Common myeloid progenitor, CD34-positive (primary cell): ENCODE results near the gene ERLEC1. TPM values are rescaled to one million over a fixed set of nuclear protein-coding genes. Genes with fewer than 3 reads are reported as not detected.
A peak's percentile ranks its signal among the peaks of the same experiment; 100 is the strongest.

ENCODE experiments used
- CTCF ChIA-PET: fragments of 350-600 bp; sonication (Branson Sonifier 250); formaldehyde crosslinking; loops from one replicate; lab custom pipeline; 2021; ENCODE audit warnings: antibody characterized with exemption; lab: Charles Lee
- POLR2A ChIA-PET: fragments of 350-600 bp; sonication (Branson Sonifier 250); formaldehyde crosslinking; loops from one replicate; lab custom pipeline; 2021; ENCODE audit warnings: antibody characterized with exemption; lab: Charles Lee
- DNase-seq, 3 donors: peaks; one replicate each; pipeline versions ENCODE4 v3.0.0 to v3.0.0-alpha.2; 2013
- H3K27ac ChIP-seq, 2 experiments: 1 replicate in 1 of 2; 2 replicates in 1 of 2; pipeline ENCODE4 v1.7.0; 2013; ENCODE audit warnings: inconsistent platforms in 2 of 2, low read length in 2 of 2, mild to moderate bottlenecking in 2 of 2, low read depth in 1 of 2, moderate library complexity in 1 of 2; ENCODE audit not compliant: severe bottlenecking in 2 of 2, insufficient read depth in 1 of 2, poor library complexity in 1 of 2
- H3K27me3 ChIP-seq, 5 experiments: replicated peaks in 2 of 5; 1 replicate in 3 of 5; 2 replicates in 2 of 5; pipeline versions ENCODE4 v1.6.1 to v1.7.0; 2013; ENCODE audit warnings: low read length in 4 of 5, mild to moderate bottlenecking in 2 of 5, moderate library complexity in 2 of 5, inconsistent platforms in 1 of 5; ENCODE audit not compliant: insufficient read depth in 5 of 5, control insufficient read depth in 4 of 5
- H3K36me3 ChIP-seq, 4 experiments: 1 replicate in 2 of 4; 2 replicates in 2 of 4; pipeline versions ENCODE4 v1.6.1 to v1.7.0; 2013; ENCODE audit warnings: low read length in 3 of 4, control low read depth in 1 of 4, mild to moderate bottlenecking in 1 of 4; ENCODE audit not compliant: control insufficient read depth in 4 of 4, insufficient read depth in 4 of 4
- H3K4me1 ChIP-seq, 4 experiments: 1 replicate in 3 of 4; 2 replicates in 1 of 4; pipeline versions ENCODE4 v1.6.1 to v1.7.1; 2013; ENCODE audit warnings: low read length in 3 of 4, mild to moderate bottlenecking in 3 of 4, control low read depth in 1 of 4, inconsistent platforms in 1 of 4, moderate library complexity in 1 of 4; ENCODE audit not compliant: control insufficient read depth in 4 of 4, insufficient read depth in 4 of 4; ENCODE audit errors: control extremely low read depth in 1 of 4
- H3K4me3 ChIP-seq, 7 experiments: 1 replicate in 4 of 7; 2 replicates in 3 of 7; pipeline versions ENCODE4 v1.5.1 to v1.7.0; 2013; ENCODE audit warnings: mild to moderate bottlenecking in 7 of 7, low read length in 6 of 7, moderate library complexity in 6 of 7, inconsistent platforms in 2 of 7, low read depth in 2 of 7, control low read depth in 1 of 7; ENCODE audit not compliant: insufficient read depth in 4 of 7, control insufficient read depth in 1 of 7; ENCODE audit errors: extremely low read depth in 1 of 7
- H3K9me3 ChIP-seq, 5 experiments: 1 replicate in 4 of 5; 2 replicates in 1 of 5; pipeline versions ENCODE4 v1.6.1 to v1.7.1; 2013; ENCODE audit warnings: low read length in 4 of 5, mild to moderate bottlenecking in 2 of 5, inconsistent platforms in 1 of 5, low read depth in 1 of 5, moderate library complexity in 1 of 5; ENCODE audit not compliant: control insufficient read depth in 4 of 5, insufficient read depth in 2 of 5; ENCODE audit errors: control extremely low read depth in 1 of 5
- WGBS: methylation state at CpG from one replicate; pipeline ENCODE4 v1.1.5; 2013; ENCODE audit not compliant: insufficient coverage; 5-methylcytosine and 5-hydroxymethylcytosine counted together
- polyA plus RNA-seq: library from polyadenylated mRNA; unstranded; fragments of 120-200 nt; gene quantifications from one replicate; pipeline ENCODE4 v1.2.1, GENCODE V29; 2013

The ERLEC1 gene
- 23.8 TPM for polyA plus RNA-seq

GRCh38 chr2:53786705-53787613 is at the start of gene ERLEC1, which contains the start of gene ASB3:
TSS of gene ERLEC1 (plus strand) at chr2:53787044. CDS start at chr2:53787211, 167 bp downstream.
TSS of gene ASB3 (minus strand) at chr2:53786953. CDS start at chr2:53765572, 21,381 bp downstream.
- H3K4me3 ChIP-seq: peak within 1 kb of the TSS; percentile 73 to 100 (median 97)
- WGBS: 0% methylated on average over 58 of the region's 77 CpGs
- peaks cover 19 to 40% (median 32%) of the 10 kb centered on the region in 4 experiments for H3K4me1 ChIP-seq
- no peaks in the 10 kb centered on the region for H3K27me3 ChIP-seq
- H3K9me3 ChIP-seq: no peaks in the 10 kb centered on the region
- H3K27ac ChIP-seq: peak within 1 kb of the TSS; percentile 96
- ChIA-PET POLR2A (interaction anchor here (1.1 to 2.9 kb wide), 5 partner anchors 10 to 1830 kb away, joined by 3 to 22 read pairs (median 3); partner anchors contain the start of gene CHAC2), CTCF (interaction anchor here (1.1 to 3.6 kb wide), 4 partner anchors 10 to 19 kb away, joined by 3 to 14 read pairs (median 5); partner anchors contain the start of gene CHAC2)
- H3K36me3 ChIP-seq: peaks cover 1 to 11% (median 4%) of the 10 kb centered on the region in 4 experiments
- DNase-seq: peak; percentile 93 to 98 (median 96)

GRCh38 chr2:53737091-53737490 is 49.8 kb upstream of the ERLEC1 start:
- Histone ChIP-seq H3K4me1 (no peaks in the 10 kb centered on the region), H3K27me3 (no peaks in the 10 kb centered on the region), H3K27ac (no peak overlapping the region), H3K4me3 (no peak overlapping the region), H3K9me3 (no peaks in the 10 kb centered on the region), H3K36me3 (peaks cover 4 to 23% (median 15%) of the 10 kb centered on the region in 4 experiments)
- 100% methylated on average over 5 of the region's 5 CpGs for whole genome bisulfite sequencing
- DNase-seq: no peak
- POLR2A ChIA-PET: no interaction called here
- CTCF ChIA-PET: interaction anchor here (0.7 kb wide), 1 partner anchor 8 kb away, joined by 3 read pairs; no protein-coding TSS in a partner anchor

GRCh38 chr2:53739032-53739431 is 47.8 kb upstream of the ERLEC1 start:
- Histone ChIP-seq H3K4me3 (peak overlapping the region in 1 of 7 experiments; percentile 15), H3K9me3 (no peaks in the 10 kb centered on the region), H3K4me1 (no peaks in the 10 kb centered on the region), H3K27me3 (no peaks in the 10 kb centered on the region), H3K27ac (no peak overlapping the region), H3K36me3 (peaks cover under 1 to 23% (median 12%) of the 10 kb centered on the region in 4 experiments)
- POLR2A ChIA-PET: no interaction called here
- CTCF ChIA-PET: interaction anchor here (1.2 to 1.8 kb wide), 3 partner anchors 10 to 28 kb away, joined by 3 to 7 read pairs (median 4); partner anchors contain the start of gene CHAC2
- no peak for DNase-seq
- no CpG with 5 or more reads among the region's 1 CpG for WGBS

GRCh38 chr2:53740170-53740569 is 46.7 kb upstream of the ERLEC1 start:
- Histone ChIP-seq H3K4me3 (no peak overlapping the region), H3K36me3 (peaks cover 0 to 20% (median 11%) of the 10 kb centered on the region in 4 experiments), H3K4me1 (no peaks in the 10 kb centered on the region), H3K9me3 (no peaks in the 10 kb centered on the region), H3K27me3 (no peaks in the 10 kb centered on the region), H3K27ac (no peak overlapping the region)
- CTCF ChIA-PET: interaction anchor here (1.2 to 1.8 kb wide), 4 partner anchors 11 to 27 kb away, joined by 3 to 7 read pairs (median 4); partner anchors contain the start of gene CHAC2
- DNase-seq: peak; percentile 22 to 49 (median 48)
- POLR2A ChIA-PET: no interaction called here

GRCh38 chr2:53744395-53745065 is 42.3 kb upstream of the ERLEC1 start:
- ChIA-PET CTCF (interaction anchor here (1.2 to 2.5 kb wide), 2 partner anchors 12 to 14 kb away, joined by 3 to 10 read pairs; no protein-coding TSS in a partner anchor), POLR2A (no interaction called here)
- DNase-seq: no peak
- no peaks in the 10 kb centered on the region for H3K4me1 ChIP-seq
- peaks cover 18 to 32% (median 26%) of the 10 kb centered on the region in 4 experiments for H3K36me3 ChIP-seq
- no peak overlapping the region for H3K4me3 ChIP-seq
- H3K9me3 ChIP-seq: no peaks in the 10 kb centered on the region
- H3K27me3 ChIP-seq: no peaks in the 10 kb centered on the region
- H3K27ac ChIP-seq: no peak overlapping the region
- WGBS: no CpG with 5 or more reads among the region's 2 CpGs

- no peaks in the 10 kb centered on the region for H3K9me3 ChIP-seq
- peaks cover 22 to 43% (median 26%) of the 10 kb centered on the region in 4 experiments for H3K36me3 ChIP-seq
- 100% methylated on average over 1 of the region's 4 CpGs for WGBS
- ChIA-PET CTCF (no interaction called here), POLR2A (no interaction called here)
- H3K4me1 ChIP-seq: no peaks in the 10 kb centered on the region
- DNase-seq: no peak
- no peak overlapping the region for H3K27ac ChIP-seq
- no peaks in the 10 kb centered on the region for H3K27me3 ChIP-seq
- H3K4me3 ChIP-seq: no peak overlapping the region
Measured at GRCh38 chr2:53750041-53750768, 36.6 kb upstream of the ERLEC1 start.
